NCI-H345 (cell line): Measurements from ENCODE around the gene PIP4K2A.
"Not testable (repeated sequence)": the region's sequence is repeated elsewhere in the genome, so short reads cannot be mapped to it uniquely, and the experiment has no call there.

ENCODE experiments used
- DNase-seq: peaks from one replicate; lab custom pipeline; 2025; lab: John Stamatoyannopoulos, UW

Gene PIP4K2A

GRCh38 chr10:22719406-22720042 lies 5.1 kb upstream of the PIP4K2A start:
- DNase-seq: no peak

GRCh38 chr10:22718659-22719058 lies 4.3 kb upstream of the PIP4K2A start:
- not testable (repeated sequence) for DNase-seq

GRCh38 chr10:22717728-22718127 lies 3.4 kb upstream of the PIP4K2A start:
- no peak for DNase-seq

- DNase-seq: no peak
Observed at GRCh38 chr10:22716943-22717342, 2.6 kb upstream of the PIP4K2A start.

GRCh38 chr10:22715290-22715625 lies 880 bp upstream of the PIP4K2A start:
- DNase-seq: no peak

GRCh38 chr10:22713853-22714478 lies 412 bp downstream of the PIP4K2A start:
- DNase-seq: no peak

GRCh38 chr10:22712956-22713852 lies 1.2 kb downstream of the PIP4K2A start:
- peak; percentile 38 for DNase-seq

GRCh38 chr10:22712211-22712955 lies 2.0 kb downstream of the PIP4K2A start:
- no peak for DNase-seq

- no peak for DNase-seq
Observed at GRCh38 chr10:22711373-22711772, 3.0 kb downstream of the PIP4K2A start.

GRCh38 chr10:22710139-22710745 lies 4.1 kb downstream of the PIP4K2A start:
- DNase-seq: no peak

- DNase-seq: no peak
Observed at GRCh38 chr10:22708772-22709171, 5.6 kb downstream of the PIP4K2A start.

- no peak for DNase-seq
Observed at GRCh38 chr10:22705527-22705926, 8.9 kb downstream of the PIP4K2A start.

GRCh38 chr10:22704942-22705341 lies 9.4 kb downstream of the PIP4K2A start:
- no peak for DNase-seq

- DNase-seq: no peak
Observed at GRCh38 chr10:22704471-22704911, 9.9 kb downstream of the PIP4K2A start.

- no peak for DNase-seq
Observed at GRCh38 chr10:22702348-22702747, 12.0 kb downstream of the PIP4K2A start.

GRCh38 chr10:22701132-22701826 lies 13.1 kb downstream of the PIP4K2A start:
- no peak for DNase-seq

- no peak for DNase-seq
Observed at GRCh38 chr10:22700489-22700888, 13.9 kb downstream of the PIP4K2A start.

- no peak for DNase-seq
Observed at GRCh38 chr10:22699976-22700375, 14.4 kb downstream of the PIP4K2A start.

GRCh38 chr10:22698941-22699440 lies 15.4 kb downstream of the PIP4K2A start:
- no peak for DNase-seq

GRCh38 chr10:22697800-22698199 lies 16.6 kb downstream of the PIP4K2A start:
- no peak for DNase-seq

GRCh38 chr10:22697101-22697500 lies 17.3 kb downstream of the PIP4K2A start:
- DNase-seq: no peak
